ENCODE measurements around the gene TMTC1.

GRCh38 chr12:29673346-29673745, 110.4 kb downstream of the TMTC1 start:
- TF ChIP-seq, protein P1, sequence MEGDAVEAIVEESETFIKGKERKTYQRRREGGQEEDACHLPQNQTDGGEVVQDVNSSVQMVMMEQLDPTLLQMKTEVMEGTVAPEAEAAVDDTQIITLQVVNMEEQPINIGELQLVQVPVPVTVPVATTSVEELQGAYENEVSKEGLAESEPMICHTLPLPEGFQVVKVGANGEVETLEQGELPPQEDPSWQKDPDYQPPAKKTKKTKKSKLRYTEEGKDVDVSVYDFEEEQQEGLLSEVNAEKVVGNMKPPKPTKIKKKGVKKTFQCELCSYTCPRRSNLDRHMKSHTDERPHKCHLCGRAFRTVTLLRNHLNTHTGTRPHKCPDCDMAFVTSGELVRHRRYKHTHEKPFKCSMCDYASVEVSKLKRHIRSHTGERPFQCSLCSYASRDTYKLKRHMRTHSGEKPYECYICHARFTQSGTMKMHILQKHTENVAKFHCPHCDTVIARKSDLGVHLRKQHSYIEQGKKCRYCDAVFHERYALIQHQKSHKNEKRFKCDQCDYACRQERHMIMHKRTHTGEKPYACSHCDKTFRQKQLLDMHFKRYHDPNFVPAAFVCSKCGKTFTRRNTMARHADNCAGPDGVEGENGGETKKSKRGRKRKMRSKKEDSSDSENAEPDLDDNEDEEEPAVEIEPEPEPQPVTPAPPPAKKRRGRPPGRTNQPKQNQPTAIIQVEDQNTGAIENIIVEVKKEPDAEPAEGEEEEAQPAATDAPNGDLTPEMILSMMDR (IDR thresholded peaks at IDR 0.05): no peak
- TF ChIP-seq POLR2A (IDR thresholded peaks at IDR 0.05): no peak

All from body of pancreas (tissue), 4 donors.